BE2C (cell line): ENCODE results near the gene RASA4.
A peak's percentile ranks its signal among the peaks of the same experiment; 100 is the strongest.
"Not testable (repeated sequence)": the region's sequence is repeated elsewhere in the genome, so short reads cannot be mapped to it uniquely, and the experiment has no call there.

ENCODE experiments used
- DNase-seq: peaks from one replicate; pipeline ENCODE4 v3.0.0-alpha.2; 2020
- H3K27me3 ChIP-seq: fragments of 250-450 bp; sonication (Bioruptor Pico); 2 replicates; pipeline ENCODE4 v1.5.1; 2020; ENCODE audit warnings: mild to moderate bottlenecking
- H3K36me3 ChIP-seq: fragments of 250-450 bp; sonication (Bioruptor Pico); 2 replicates; pipeline ENCODE4 v1.5.1; 2020; ENCODE audit warnings: mild to moderate bottlenecking
- H3K4me1 ChIP-seq: fragments of 250-450 bp; sonication (Bioruptor Pico); 2 replicates; pipeline ENCODE4 v1.5.1; 2020
- H3K4me3 ChIP-seq: 2 replicates; pipeline ENCODE4 v1.5.1; 2011; ENCODE audit warnings: low read depth, low read length
- H3K9me3 ChIP-seq: fragments of 250-450 bp; sonication (Bioruptor Pico); 2 replicates; pipeline ENCODE4 v1.5.1; 2020

RASA4 gene

DNA sequence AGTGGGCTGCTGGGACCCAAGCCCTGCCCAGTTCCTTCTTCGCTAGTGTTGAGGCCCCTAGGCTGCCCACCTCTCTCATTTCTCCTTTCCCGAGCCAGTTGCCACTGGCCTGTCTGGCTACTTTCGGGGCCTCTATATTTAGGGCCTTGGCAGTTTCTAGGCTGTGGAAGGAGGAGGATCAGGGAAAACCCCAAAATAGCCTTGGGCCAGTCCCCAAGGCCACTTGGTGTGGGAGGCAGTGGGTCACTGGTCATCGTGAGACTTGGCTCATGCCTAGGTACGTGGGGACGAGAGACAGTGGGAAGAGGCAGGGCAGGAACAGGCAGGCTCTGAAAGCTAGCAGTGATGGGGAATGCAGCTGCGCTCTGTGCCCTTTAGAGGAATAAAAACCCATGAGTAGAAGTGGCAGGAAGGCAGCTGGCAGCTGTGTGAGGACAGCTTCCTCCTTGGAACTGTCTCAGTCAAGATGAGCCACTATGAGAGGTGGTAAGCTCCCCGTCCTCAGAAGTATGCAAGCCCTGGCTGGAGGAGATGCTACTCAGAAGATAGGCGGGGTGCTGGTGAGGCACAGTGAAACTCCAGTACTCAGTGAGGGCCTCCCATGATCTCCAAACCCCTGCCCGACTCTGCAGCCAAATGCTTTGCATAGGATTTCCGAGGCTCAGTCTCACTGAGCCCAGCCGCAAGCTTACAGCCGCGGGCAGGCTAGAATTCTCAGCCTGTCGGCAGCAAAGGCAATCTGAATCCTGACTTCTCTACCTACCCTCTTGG, 2.8 kb downstream of the RASA4 start:
- not testable (repeated sequence) for H3K9me3 ChIP-seq, H3K4me3 ChIP-seq, H3K27me3 ChIP-seq, H3K4me1 ChIP-seq, DNase-seq, H3K36me3 ChIP-seq

GRCh38 chr7:102611675-102612325, 4.8 kb downstream of the RASA4 start:
- H3K4me3 ChIP-seq, H3K9me3 ChIP-seq, H3K27me3 ChIP-seq, H3K4me1 ChIP-seq, H3K36me3 ChIP-seq: not testable (repeated sequence)
- DNase-seq: peak; percentile 18

DNA sequence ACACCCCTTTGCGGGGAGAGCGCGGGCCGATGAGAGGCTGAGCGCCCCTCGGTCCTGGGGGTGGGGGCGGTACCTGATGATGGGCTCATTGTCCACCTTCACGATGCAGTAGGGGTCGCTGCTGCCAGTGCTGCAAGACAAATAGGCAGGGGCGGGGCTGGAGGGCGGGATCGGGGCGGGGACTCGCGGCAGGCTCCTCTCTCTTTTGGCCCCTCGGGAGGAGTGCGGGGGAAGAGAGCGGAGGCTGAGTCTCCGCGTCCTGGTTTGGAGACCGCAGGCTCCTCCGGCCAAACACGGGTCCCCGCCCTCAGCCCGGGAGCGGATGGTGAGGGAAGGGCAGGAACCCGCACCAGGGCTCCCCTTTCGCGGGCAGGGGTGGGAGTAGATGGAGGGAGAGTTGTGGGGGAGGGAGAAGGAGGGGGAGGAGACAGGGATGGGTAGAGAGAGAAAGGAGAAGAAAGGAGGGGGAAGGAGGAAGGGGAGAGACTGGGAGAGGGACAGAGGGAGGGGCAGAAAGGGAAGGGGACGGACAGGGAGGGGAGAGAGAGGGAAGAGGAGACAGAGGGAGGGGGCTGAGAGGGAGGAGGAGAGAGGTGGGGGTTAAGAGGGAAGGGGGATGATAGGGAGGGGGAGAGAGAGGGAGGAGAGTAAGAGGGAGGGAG, 5.4 kb downstream of the RASA4 start:
- not testable (repeated sequence) for DNase-seq, H3K4me1 ChIP-seq, H3K9me3 ChIP-seq

GRCh38 chr7:102610441-102610840, 6.1 kb downstream of the RASA4 start:
- not testable (repeated sequence) for DNase-seq, H3K9me3 ChIP-seq, H3K36me3 ChIP-seq, H3K27me3 ChIP-seq, H3K4me3 ChIP-seq, H3K4me1 ChIP-seq

More for the DNA sequence above, 5.4 kb downstream of the RASA4 start:
- not testable (repeated sequence) for H3K4me3 ChIP-seq, H3K27me3 ChIP-seq, H3K36me3 ChIP-seq

GRCh38 chr7:102609734-102610133, 6.8 kb downstream of the RASA4 start:
- H3K36me3 ChIP-seq, DNase-seq, H3K4me3 ChIP-seq, H3K9me3 ChIP-seq, H3K27me3 ChIP-seq, H3K4me1 ChIP-seq: not testable (repeated sequence)

GRCh38 chr7:102606848-102607247, 9.7 kb downstream of the RASA4 start:
- H3K27me3 ChIP-seq, H3K36me3 ChIP-seq, DNase-seq, H3K9me3 ChIP-seq, H3K4me3 ChIP-seq, H3K4me1 ChIP-seq: not testable (repeated sequence)

- not testable (repeated sequence) for H3K4me1 ChIP-seq, H3K9me3 ChIP-seq, H3K27me3 ChIP-seq, DNase-seq, H3K36me3 ChIP-seq, H3K4me3 ChIP-seq
Observed at GRCh38 chr7:102604431-102605145, 12.0 kb downstream of the RASA4 start.

- not testable (repeated sequence) for DNase-seq, H3K36me3 ChIP-seq, H3K4me3 ChIP-seq, H3K9me3 ChIP-seq, H3K27me3 ChIP-seq, H3K4me1 ChIP-seq
Observed at GRCh38 chr7:102602317-102602716, 14.2 kb downstream of the RASA4 start.

- H3K4me1 ChIP-seq, H3K27me3 ChIP-seq, H3K9me3 ChIP-seq, H3K36me3 ChIP-seq, H3K4me3 ChIP-seq, DNase-seq: not testable (repeated sequence)
Observed at GRCh38 chr7:102599699-102600098, 16.9 kb downstream of the RASA4 start.

DNA sequence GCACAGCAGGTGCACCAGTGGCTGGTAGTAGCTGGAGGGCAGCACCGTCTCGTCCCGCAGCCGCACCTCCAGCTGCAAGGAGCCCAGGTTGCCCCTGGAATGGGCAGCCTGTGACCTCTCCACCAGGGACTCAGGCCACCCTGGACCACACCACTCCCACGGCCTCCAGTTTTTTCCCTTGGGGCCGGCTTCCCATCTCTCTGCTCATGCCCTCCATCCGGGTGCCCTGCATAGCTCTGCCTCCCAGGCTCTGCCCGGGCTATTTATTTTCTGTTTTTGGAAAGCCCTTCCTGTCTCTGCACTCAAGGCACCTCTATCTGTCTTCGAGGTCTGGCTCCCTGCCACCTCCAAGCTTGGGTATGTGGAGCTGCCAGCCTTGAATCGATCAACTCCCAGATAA, 20.5 kb downstream of the RASA4 start:
- DNase-seq, H3K4me1 ChIP-seq, H3K9me3 ChIP-seq, H3K4me3 ChIP-seq, H3K36me3 ChIP-seq, H3K27me3 ChIP-seq: not testable (repeated sequence)

GRCh38 chr7:102593637-102594334, 22.8 kb downstream of the RASA4 start:
- not testable (repeated sequence) for H3K9me3 ChIP-seq, DNase-seq, H3K27me3 ChIP-seq, H3K4me1 ChIP-seq, H3K4me3 ChIP-seq, H3K36me3 ChIP-seq

- H3K27me3 ChIP-seq, H3K9me3 ChIP-seq, H3K4me3 ChIP-seq, H3K4me1 ChIP-seq, H3K36me3 ChIP-seq: not testable (repeated sequence)
- DNase-seq: peak; percentile 22
Observed at GRCh38 chr7:102592477-102593019, 24.0 kb downstream of the RASA4 start.

DNA sequence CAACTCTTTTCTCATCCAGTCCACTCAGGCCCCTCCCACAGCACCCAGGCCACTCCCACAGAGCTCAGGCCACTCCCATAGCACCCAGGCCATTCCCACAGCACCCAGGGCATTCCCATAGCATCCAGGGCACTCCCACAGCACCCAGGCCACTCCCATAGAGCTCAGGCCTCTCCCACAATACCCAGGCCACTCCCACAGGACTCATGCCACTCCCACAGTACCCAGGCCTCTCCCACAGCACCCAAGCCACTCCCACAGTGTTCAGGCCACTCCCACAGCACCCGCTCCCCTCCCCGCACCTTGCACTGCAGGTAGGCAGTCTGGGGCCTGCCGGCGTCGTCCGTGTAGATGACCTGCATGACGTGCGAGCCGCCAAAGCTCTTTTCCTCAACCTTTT, 26.7 kb downstream of the RASA4 start:
- H3K4me1 ChIP-seq, H3K4me3 ChIP-seq, DNase-seq, H3K36me3 ChIP-seq, H3K27me3 ChIP-seq, H3K9me3 ChIP-seq: not testable (repeated sequence)

DNA sequence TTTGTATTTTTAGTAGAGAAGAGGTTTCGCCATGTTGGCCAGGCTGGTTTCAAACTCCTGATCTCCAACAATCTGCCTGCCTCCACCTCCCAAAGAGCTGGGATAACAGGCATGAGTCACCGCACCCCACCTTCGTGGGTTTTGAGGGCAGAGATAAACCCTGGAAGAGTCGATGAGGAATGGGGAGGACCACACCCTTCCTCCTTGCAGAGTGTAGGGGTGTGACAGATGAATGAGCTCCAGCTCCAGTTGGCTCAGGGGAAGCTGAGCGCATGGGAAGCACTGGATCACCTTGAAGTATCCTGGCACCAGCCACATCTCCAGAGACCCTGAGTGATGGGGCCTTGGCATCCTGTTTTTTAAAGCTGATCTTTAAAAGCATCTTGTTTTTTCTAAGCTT, 33.1 kb downstream of the RASA4 start:
- not testable (repeated sequence) for H3K27me3 ChIP-seq, H3K4me3 ChIP-seq, H3K4me1 ChIP-seq, DNase-seq, H3K36me3 ChIP-seq, H3K9me3 ChIP-seq

GRCh38 chr7:102581722-102582121, 34.8 kb downstream of the RASA4 start:
- H3K4me3 ChIP-seq, DNase-seq, H3K36me3 ChIP-seq, H3K4me1 ChIP-seq, H3K9me3 ChIP-seq, H3K27me3 ChIP-seq: not testable (repeated sequence)
